Mesendoderm (in vitro differentiated cells): ENCODE measurements around the gene ZC2HC1B.

Experiments
- DNase-seq: peaks from one replicate; pipeline ENCODE4 v3.0.0; 2013
- H2AK5ac ChIP-seq: 2 replicates; pipeline ENCODE4 v1.6.1; 2013; ENCODE audit warnings: low read length, inconsistent platforms
- H2BK120ac ChIP-seq: 2 replicates; pipeline ENCODE4 v1.6.1; 2013; ENCODE audit warnings: low read depth, mild to moderate bottlenecking, low read length, moderate library complexity, mixed read lengths
- H2BK15ac ChIP-seq: replicated peaks from 2 replicates; pipeline ENCODE4 v1.6.1; 2013; ENCODE audit warnings: low read depth, mild to moderate bottlenecking, moderate library complexity
- H2BK5ac ChIP-seq: 2 replicates; pipeline ENCODE4 v1.6.1; 2013; ENCODE audit warnings: low read length, inconsistent platforms
- H3K18ac ChIP-seq: 2 replicates; pipeline ENCODE4 v1.6.1; 2013; ENCODE audit warnings: mild to moderate bottlenecking, low read length, mixed read lengths
- H3K23ac ChIP-seq: one replicate; pipeline ENCODE4 v1.6.1; 2013; ENCODE audit warnings: low read length
- H3K27ac ChIP-seq: 2 replicates; pipeline ENCODE4 v1.5.1; 2013; ENCODE audit warnings: low read depth, mild to moderate bottlenecking, inconsistent platforms, low read length, moderate library complexity
- H3K27me3 ChIP-seq: 2 replicates; pipeline ENCODE4 v1.6.1; 2013; ENCODE audit warnings: low read length, control low read depth, mild to moderate bottlenecking, inconsistent platforms; ENCODE audit not compliant: insufficient read depth, poor library complexity
- H3K36me3 ChIP-seq: 2 replicates; pipeline ENCODE4 v1.6.1; 2013; ENCODE audit warnings: low read length, inconsistent platforms; ENCODE audit not compliant: control insufficient read depth, insufficient read depth
- H3K4ac ChIP-seq: one replicate; pipeline ENCODE4 v1.6.1; 2013; ENCODE audit warnings: low read depth, mild to moderate bottlenecking, low read length, moderate library complexity
- H3K4me1 ChIP-seq: 2 replicates; pipeline ENCODE4 v1.6.1; 2013; ENCODE audit warnings: low read depth, low read length, inconsistent platforms; ENCODE audit not compliant: control insufficient read depth
- H3K4me2 ChIP-seq: 2 replicates; pipeline ENCODE4 v1.6.1; 2013; ENCODE audit warnings: low read length
- H3K4me3 ChIP-seq: 2 replicates; pipeline ENCODE4 v1.5.1; 2013; ENCODE audit warnings: mild to moderate bottlenecking, low read length
- H3K56ac ChIP-seq: one replicate; pipeline ENCODE4 v1.6.1; 2013; ENCODE audit warnings: low read length
- H3K79me1 ChIP-seq: 2 replicates; pipeline ENCODE4 v1.6.1; 2013; ENCODE audit warnings: low read length, inconsistent platforms
- H3K79me2 ChIP-seq: 2 replicates; pipeline ENCODE4 v1.6.1; 2013; ENCODE audit warnings: mild to moderate bottlenecking, low read length; ENCODE audit not compliant: control insufficient read depth, insufficient read depth
- H3K9ac ChIP-seq: 2 replicates; pipeline ENCODE4 v1.6.1; 2013; ENCODE audit warnings: low read length, inconsistent platforms
- H4K5ac ChIP-seq: one replicate; pipeline ENCODE4 v1.6.1; 2013; ENCODE audit warnings: low read length
- H4K8ac ChIP-seq: one replicate; pipeline ENCODE4 v1.6.1; 2013; ENCODE audit warnings: low read depth, mild to moderate bottlenecking, control low read depth, low read length, moderate library complexity
- WGBS: extraction: QIAGEN DNeasy Blood & Tissue Kit; methylation state at CpG from one replicate; pipeline ENCODE4 v1.1.7; 2013; ENCODE audit warnings: low lambda C conversion rate, missing lambda C conversion rate; ENCODE audit not compliant: insufficient coverage; ENCODE audit errors: extremely low coverage; 5-methylcytosine and 5-hydroxymethylcytosine counted together

ZC2HC1B gene

DNA sequence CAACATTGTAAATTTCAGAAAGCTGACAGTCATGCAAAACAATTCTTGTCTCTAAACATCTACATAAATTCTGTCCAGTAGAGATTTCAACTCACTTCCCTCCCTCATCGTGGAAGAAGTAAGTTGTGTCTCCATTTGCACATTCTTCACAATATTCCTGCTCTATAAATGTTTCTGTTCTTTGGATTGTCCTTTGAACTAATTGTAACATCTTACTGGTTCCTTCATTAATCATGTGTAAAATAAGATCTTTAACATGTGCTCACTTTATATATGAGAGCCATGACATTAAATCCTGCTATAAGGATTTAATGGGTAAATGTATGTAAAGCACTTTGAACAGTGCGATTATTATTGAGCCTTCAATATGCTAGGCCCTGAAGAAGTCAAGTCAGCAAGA, 28.1 kb upstream of the ZC2HC1B start:
- Histone ChIP-seq H3K4me3 (no peak overlapping the region), H2BK15ac (no peak overlapping the region), H2BK5ac (no peak overlapping the region), H3K79me1 (no peaks in the 10 kb centered on the region), H4K8ac (no peak overlapping the region), H4K5ac (no peak overlapping the region), H3K79me2 (no peaks in the 10 kb centered on the region), H2AK5ac (no peak overlapping the region), H3K9ac (no peak overlapping the region), H3K18ac (no peak overlapping the region), H3K4ac (no peak overlapping the region), H3K4me1 (no peaks in the 10 kb centered on the region), H3K4me2 (no peak overlapping the region), H3K27ac (no peak overlapping the region), H2BK120ac (no peak overlapping the region), H3K36me3 (no peaks in the 10 kb centered on the region), H3K27me3 (no peaks in the 10 kb centered on the region), H3K56ac (no peak overlapping the region), H3K23ac (no peak overlapping the region)
- no CpG with 5 or more reads among the region's 2 CpGs for WGBS
- no peak for DNase-seq

GRCh38 chr6:143838395-143838794, 25.9 kb upstream of the ZC2HC1B start:
- Histone ChIP-seq H3K79me2 (peaks cover 3% of the 10 kb centered on the region), H3K79me1 (no peaks in the 10 kb centered on the region), H3K4ac (no peak overlapping the region), H2BK5ac (no peak overlapping the region), H3K23ac (no peak overlapping the region), H2BK120ac (no peak overlapping the region), H3K27me3 (no peaks in the 10 kb centered on the region), H3K36me3 (no peaks in the 10 kb centered on the region), H4K8ac (no peak overlapping the region), H3K9ac (no peak overlapping the region), H3K56ac (no peak overlapping the region), H3K4me3 (no peak overlapping the region), H3K4me2 (no peak overlapping the region), H3K27ac (no peak overlapping the region), H4K5ac (no peak overlapping the region), H3K4me1 (peaks cover 2% of the 10 kb centered on the region), H2AK5ac (no peak overlapping the region), H2BK15ac (no peak overlapping the region), H3K18ac (no peak overlapping the region)
- WGBS, result no CpG with 5 or more reads among the region's 5 CpGs
- DNase-seq, result no peak

GRCh38 chr6:143839196-143839595, 25.1 kb upstream of the ZC2HC1B start:
- Histone ChIP-seq H3K4me3 (no peak overlapping the region), H4K5ac (no peak overlapping the region), H3K9ac (no peak overlapping the region), H3K56ac (no peak overlapping the region), H2AK5ac (no peak overlapping the region), H3K79me1 (peaks cover 3% of the 10 kb centered on the region), H3K27ac (no peak overlapping the region), H2BK5ac (no peak overlapping the region), H3K36me3 (no peaks in the 10 kb centered on the region), H3K79me2 (peaks cover 11% of the 10 kb centered on the region), H3K4ac (no peak overlapping the region), H3K18ac (no peak overlapping the region), H2BK15ac (no peak overlapping the region), H4K8ac (no peak overlapping the region), H3K27me3 (no peaks in the 10 kb centered on the region), H2BK120ac (no peak overlapping the region), H3K4me2 (no peak overlapping the region), H3K4me1 (peaks cover 2% of the 10 kb centered on the region), H3K23ac (no peak overlapping the region)
- no peak for DNase-seq
- WGBS, result no CpG with 5 or more reads among the region's 4 CpGs

DNA sequence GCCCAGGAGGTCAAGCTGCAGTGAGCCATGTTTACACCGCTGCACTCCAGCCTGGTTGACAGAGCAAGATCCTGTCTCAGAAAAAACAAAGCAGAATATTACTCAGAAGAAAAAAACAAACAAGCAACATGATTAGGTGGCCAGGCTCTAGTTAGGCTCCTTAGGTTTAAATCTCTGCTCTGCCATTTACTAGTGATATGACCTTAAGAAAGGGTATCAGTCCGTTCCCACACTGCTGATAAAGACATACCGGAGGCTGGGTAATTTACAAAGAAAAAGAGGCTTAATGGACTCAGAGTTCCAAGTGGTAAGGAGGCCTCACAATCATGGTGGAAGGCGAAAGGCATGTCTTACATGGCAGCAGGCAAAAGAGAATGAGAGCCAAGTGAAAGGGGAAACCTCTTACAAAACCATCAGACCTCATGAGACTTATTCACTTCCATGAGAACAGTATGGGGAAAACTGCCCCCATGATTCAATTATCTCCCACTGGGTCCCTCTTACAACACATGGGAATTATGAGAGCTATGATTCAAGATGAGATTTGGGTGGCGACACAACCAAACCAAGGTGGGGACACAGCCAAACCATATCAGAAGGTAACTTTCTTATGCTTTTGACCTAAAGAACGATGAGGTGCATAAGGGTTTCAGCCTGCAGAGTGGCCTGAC, 23.5 kb upstream of the ZC2HC1B start:
- H3K23ac ChIP-seq, result no peak overlapping the region
- H4K5ac ChIP-seq, result no peak overlapping the region
- H3K4ac ChIP-seq, result no peak overlapping the region
- H3K56ac ChIP-seq, result no peak overlapping the region
- no peak overlapping the region for H3K18ac ChIP-seq
- H3K79me1 ChIP-seq, result peaks cover 6% of the 10 kb centered on the region
- peaks cover 2% of the 10 kb centered on the region for H3K4me1 ChIP-seq
- no peak overlapping the region for H2BK120ac ChIP-seq
- H4K8ac ChIP-seq, result no peak overlapping the region
- no peak overlapping the region for H2AK5ac ChIP-seq
- peaks cover 17% of the 10 kb centered on the region for H3K79me2 ChIP-seq
- no peak overlapping the region for H3K4me3 ChIP-seq
- WGBS, result no CpG with 5 or more reads among the region's 6 CpGs
- H3K27ac ChIP-seq, result no peak overlapping the region
- no peak for DNase-seq
- no peak overlapping the region for H2BK5ac ChIP-seq
- no peaks in the 10 kb centered on the region for H3K27me3 ChIP-seq
- no peak overlapping the region for H3K9ac ChIP-seq
- H2BK15ac ChIP-seq, result no peak overlapping the region
- no peak overlapping the region for H3K4me2 ChIP-seq
- no peaks in the 10 kb centered on the region for H3K36me3 ChIP-seq

DNA sequence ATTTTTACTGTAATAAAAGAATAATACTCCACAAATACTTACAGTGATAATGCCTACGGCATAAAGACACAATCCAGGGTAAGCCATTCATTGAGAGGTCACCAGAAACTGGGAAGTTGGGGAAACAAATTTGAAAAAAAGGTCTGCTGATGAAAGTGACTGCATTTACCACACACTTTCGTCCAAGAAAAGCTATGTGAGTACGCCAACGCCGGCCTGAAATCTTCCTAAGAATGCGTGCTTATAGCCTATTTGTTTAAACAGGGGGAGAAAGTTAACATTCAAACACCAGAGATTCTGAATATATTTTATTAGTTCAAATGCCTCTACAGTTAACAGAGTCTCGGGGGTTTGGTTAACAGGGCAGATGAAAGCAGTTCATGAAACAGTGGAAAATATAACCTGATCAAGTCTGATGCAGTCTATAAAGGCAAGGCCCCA, 21.8 kb upstream of the ZC2HC1B start:
- no peak overlapping the region for H2BK5ac ChIP-seq
- WGBS, result no CpG with 5 or more reads among the region's 7 CpGs
- DNase-seq, result no peak

More for the DNA sequence above, 21.8 kb upstream of the ZC2HC1B start:
- H3K36me3 ChIP-seq, result peaks cover 1% of the 10 kb centered on the region
- no peak overlapping the region for H4K5ac ChIP-seq
- H3K18ac ChIP-seq, result peak overlapping the region; percentile 35
- H3K23ac ChIP-seq, result no peak overlapping the region
- H2BK120ac ChIP-seq, result peak overlapping the region; percentile 10
- H3K9ac ChIP-seq, result peak overlapping the region; percentile 92
- no peak overlapping the region for H3K4ac ChIP-seq
- peak overlapping the region; percentile 69 for H3K4me2 ChIP-seq
- H4K8ac ChIP-seq, result peak overlapping the region; percentile 89
- H3K56ac ChIP-seq, result peak overlapping the region; percentile 95
- H3K4me3 ChIP-seq, result peak overlapping the region; percentile 83
- peaks cover 6% of the 10 kb centered on the region for H3K79me1 ChIP-seq
- H3K27ac ChIP-seq, result no peak overlapping the region
- H3K79me2 ChIP-seq, result peaks cover 19% of the 10 kb centered on the region
- peaks cover 2% of the 10 kb centered on the region for H3K4me1 ChIP-seq
- H3K27me3 ChIP-seq, result no peaks in the 10 kb centered on the region
- no peak overlapping the region for H2BK15ac ChIP-seq
- no peak overlapping the region for H2AK5ac ChIP-seq
